ENCODE data around the gene SSC5D. TPM values are rescaled to one million over a fixed set of nuclear protein-coding genes. Genes with fewer than 3 reads are reported as not detected.
"Not testable (repeated sequence)": the region's sequence is repeated elsewhere in the genome, so short reads cannot be mapped to it uniquely, and the experiment has no call there.

The SSC5D gene
- total RNA-seq, 4 donors from 2014 or later, result 0.64 to 6.2 (median 3.0) TPM

DNA sequence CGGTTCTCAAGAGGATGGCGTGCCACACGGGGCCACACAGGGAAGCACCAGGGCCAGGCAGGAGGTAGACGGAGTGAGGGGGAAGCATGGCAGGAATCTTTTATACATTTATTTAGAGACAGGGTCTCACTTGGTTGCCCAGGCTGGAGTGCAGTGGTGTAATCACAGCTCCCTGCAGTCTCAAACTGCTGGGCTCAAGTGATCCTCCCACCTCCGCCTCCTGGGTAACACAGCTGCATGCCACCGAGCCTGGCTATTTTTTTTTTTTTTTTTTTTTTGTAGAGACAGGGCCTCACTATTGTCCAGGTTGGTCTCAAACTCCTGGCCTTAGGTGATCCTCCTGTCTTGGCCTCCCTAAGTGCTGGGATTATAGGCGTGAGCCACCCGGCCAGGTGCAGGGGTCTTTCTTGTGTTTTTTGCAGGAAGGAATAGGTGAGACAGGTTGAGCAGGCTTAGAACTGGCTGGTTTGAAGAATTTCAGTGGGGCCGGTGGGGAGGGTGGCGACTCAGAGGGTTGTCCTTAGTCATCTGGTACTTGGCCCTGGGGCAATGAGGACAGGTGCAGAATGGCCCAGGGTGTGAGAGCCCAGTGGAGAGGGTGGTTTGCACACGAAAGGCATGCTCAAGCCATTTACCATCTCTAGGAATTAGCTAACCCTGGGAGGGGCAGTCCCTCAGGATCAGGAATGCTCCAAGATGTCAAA is 7.6 kb downstream of the SSC5D start:
- intact Hi-C loops (cut with DNase I; ENCODE audit: low total_unique reads), result loop anchor here (10.0 kb wide), 1 partner anchor 351 kb away; the partner anchor contains the start of gene TNNT1

DNA sequence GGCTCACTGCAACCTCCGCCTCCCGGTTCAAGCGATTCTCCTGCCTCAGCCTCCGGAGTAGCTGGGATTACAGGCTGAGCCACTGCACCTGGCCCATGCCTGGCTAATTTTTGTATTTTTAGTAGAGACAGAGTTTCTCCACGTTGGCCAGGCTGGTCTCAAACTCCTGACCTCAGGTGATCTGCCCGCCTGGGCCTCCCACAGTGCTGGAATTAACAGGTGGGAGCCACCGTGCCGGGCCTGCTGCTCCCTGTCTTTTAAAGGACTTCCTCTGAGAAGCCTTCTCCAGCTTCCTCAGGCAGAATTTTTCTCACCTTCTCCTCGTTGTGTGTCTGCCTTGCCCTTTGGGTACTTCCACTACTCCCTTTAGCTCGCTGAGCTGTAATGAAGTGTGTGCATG is 8.6 kb downstream of the SSC5D start:
- intact Hi-C loops (cut with DNase I; ENCODE audit: low total_unique reads), result loop anchor here (10.0 kb wide), 1 partner anchor 352 kb away; the partner anchor contains the start of gene TNNT1
- not testable (repeated sequence) for DNase-seq (ENCODE audit: low spot score in 2 of 2); H3K4me3 ChIP-seq (ENCODE audit: low read depth, poor library complexity, severe bottlenecking)
- WGBS, 2 donors, result 79% methylated on average over 10 of the region's 10 CpGs

More for the DNA sequence above, 7.6 kb downstream of the SSC5D start:
- DNase-seq (ENCODE audit: low spot score in 2 of 2), result no peak
- TF ChIP-seq, protein P1, sequence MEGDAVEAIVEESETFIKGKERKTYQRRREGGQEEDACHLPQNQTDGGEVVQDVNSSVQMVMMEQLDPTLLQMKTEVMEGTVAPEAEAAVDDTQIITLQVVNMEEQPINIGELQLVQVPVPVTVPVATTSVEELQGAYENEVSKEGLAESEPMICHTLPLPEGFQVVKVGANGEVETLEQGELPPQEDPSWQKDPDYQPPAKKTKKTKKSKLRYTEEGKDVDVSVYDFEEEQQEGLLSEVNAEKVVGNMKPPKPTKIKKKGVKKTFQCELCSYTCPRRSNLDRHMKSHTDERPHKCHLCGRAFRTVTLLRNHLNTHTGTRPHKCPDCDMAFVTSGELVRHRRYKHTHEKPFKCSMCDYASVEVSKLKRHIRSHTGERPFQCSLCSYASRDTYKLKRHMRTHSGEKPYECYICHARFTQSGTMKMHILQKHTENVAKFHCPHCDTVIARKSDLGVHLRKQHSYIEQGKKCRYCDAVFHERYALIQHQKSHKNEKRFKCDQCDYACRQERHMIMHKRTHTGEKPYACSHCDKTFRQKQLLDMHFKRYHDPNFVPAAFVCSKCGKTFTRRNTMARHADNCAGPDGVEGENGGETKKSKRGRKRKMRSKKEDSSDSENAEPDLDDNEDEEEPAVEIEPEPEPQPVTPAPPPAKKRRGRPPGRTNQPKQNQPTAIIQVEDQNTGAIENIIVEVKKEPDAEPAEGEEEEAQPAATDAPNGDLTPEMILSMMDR (IDR thresholded peaks at IDR 0.05), result no peak
- no peak for TF ChIP-seq POLR2A (IDR thresholded peaks at IDR 0.05)
- WGBS, 2 donors, result 75 to 83% methylated on average over 11 of the region's 11 CpGs
- no peak overlapping the region for H3K4me3 ChIP-seq (ENCODE audit: low read depth, poor library complexity, severe bottlenecking)

DNA sequence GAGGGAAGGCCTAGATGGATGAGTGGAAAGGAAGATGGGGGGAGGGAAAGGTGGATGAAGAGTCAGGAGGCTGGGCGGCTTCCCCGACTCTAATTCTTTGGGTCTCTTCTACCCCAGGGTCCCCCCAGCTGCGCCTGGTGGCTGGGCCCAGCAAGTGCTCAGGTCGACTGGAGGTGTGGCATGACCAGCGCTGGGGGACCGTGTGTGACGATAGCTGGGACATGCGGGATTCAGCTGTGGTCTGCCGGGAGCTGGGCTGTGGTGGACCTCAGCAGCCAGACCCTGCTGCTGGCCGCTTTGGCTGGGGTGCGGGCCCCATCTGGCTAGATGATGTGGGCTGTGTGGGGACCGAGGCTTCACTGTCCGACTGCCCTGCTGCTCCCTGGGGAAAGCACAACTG is 9.5 kb downstream of the SSC5D start:
- no peak overlapping the region for H3K4me3 ChIP-seq (ENCODE audit: low read depth, poor library complexity, severe bottlenecking)
- no peak for DNase-seq (ENCODE audit: low spot score in 2 of 2)
- TF ChIP-seq, protein P1 (IDR thresholded peaks at IDR 0.05), result no peak
- no peak for TF ChIP-seq POLR2A (IDR thresholded peaks at IDR 0.05)
- WGBS, 2 donors, result 72 to 92% methylated on average over 5 to 13 of the region's 13 CpGs
- intact Hi-C loops (cut with DNase I; ENCODE audit: low total_unique reads), result loop anchor here (10.0 kb wide), 1 partner anchor 353 kb away; the partner anchor contains the start of gene TNNT1

DNA sequence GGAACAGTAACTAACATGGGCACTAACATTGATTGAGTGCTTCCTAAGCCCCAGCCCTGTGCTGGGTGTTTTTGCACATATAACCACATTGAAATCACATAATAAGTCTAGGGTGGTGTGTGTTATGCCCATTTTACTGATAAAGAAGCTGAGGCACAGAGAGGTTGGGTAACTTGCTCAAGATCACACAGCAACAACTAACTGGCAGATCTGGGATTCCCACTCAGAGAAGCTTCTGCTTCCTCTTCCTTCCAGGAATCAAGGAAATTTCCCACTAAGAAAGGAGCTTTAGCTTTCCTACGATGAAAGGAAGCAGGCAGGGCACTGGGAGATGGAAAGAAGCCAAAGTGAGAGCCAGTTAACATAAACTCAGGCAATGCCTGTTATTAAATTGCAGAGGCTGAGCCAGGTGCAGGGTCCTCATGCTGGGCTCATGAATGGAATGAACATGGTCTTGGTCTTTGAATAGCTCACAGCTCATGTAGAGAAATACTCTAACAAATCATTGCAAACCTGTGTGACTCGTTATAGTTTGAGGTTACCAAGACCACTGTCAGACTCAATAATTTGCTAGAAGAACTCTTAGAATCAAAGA is 10.1 kb downstream of the SSC5D start:
- 64 to 72% methylated on average over 1 to 2 of the region's 2 CpGs for WGBS, 2 donors
- intact Hi-C loops (cut with DNase I; ENCODE audit: low total_unique reads), result loop anchor here (10.0 kb wide), 1 partner anchor 354 kb away; the partner anchor contains the start of gene TNNT1
- H3K4me3 ChIP-seq (ENCODE audit: low read depth, poor library complexity, severe bottlenecking), result no peak overlapping the region
- no peak for DNase-seq (ENCODE audit: low spot score in 2 of 2)
- TF ChIP-seq, protein P1 (IDR thresholded peaks at IDR 0.05), result no peak
- no peak for TF ChIP-seq POLR2A (IDR thresholded peaks at IDR 0.05)

DNA sequence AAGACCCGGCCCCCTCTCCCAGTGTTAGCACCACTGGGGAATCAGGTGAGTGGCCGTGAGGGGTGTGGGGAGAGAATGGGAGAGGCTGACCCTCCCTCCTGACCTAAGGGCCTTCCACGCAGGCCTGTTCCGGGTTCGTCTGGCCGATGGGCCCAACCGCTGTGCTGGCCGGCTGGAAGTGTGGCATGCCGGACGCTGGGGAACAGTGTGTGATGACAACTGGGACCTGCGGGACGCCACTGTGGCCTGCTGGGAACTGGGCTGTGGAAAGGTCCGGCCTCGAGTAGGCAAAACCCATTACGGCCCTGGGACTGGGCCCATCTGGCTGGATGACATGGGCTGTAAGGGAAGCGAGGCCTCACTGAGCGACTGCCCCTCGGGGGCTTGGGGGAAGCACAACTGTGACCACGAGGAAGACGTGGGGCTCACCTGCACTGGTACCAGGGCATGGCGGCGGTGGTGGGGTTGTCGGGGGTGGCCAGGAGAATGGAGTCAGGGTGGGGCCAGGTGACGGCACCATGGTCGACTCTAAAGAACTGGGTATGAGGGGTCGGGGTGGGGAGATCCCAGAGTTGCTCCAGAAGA is 12.2 kb downstream of the SSC5D start:
- intact Hi-C loops (cut with DNase I; ENCODE audit: low total_unique reads), result no loop called here
- 91% methylated on average over 26 of the region's 26 CpGs for WGBS, 2 donors
- no peak overlapping the region for H3K4me3 ChIP-seq (ENCODE audit: low read depth, poor library complexity, severe bottlenecking)
- TF ChIP-seq POLR2A (IDR thresholded peaks at IDR 0.05), result no peak
- TF ChIP-seq, protein P1 (IDR thresholded peaks at IDR 0.05), result no peak
- DNase-seq (ENCODE audit: low spot score in 2 of 2), result no peak
